Dedifferentiated amniotic fluid mesenchymal stem cell (primary cell): Measurements from ENCODE around the gene PRRT4.

ENCODE experiments used
- DNase-seq: peaks from one replicate; pipeline ENCODE4 v3.0.0-alpha.2; 2016; ENCODE audit errors: extremely low spot score

Gene PRRT4

GRCh38 chr7:128376077-128376476 lies 14.6 kb upstream of the PRRT4 start:
- no peak for DNase-seq

GRCh38 chr7:128374041-128374440 lies 12.6 kb upstream of the PRRT4 start:
- no peak for DNase-seq

- no peak for DNase-seq
Observed at GRCh38 chr7:128373606-128374005, 12.1 kb upstream of the PRRT4 start.

- DNase-seq: no peak
Observed at GRCh38 chr7:128370491-128370890, 9.0 kb upstream of the PRRT4 start.

GRCh38 chr7:128366986-128367385 lies 5.5 kb upstream of the PRRT4 start:
- no peak for DNase-seq

GRCh38 chr7:128366300-128366699 lies 4.8 kb upstream of the PRRT4 start:
- DNase-seq: no peak

GRCh38 chr7:128365432-128365831 lies 3.9 kb upstream of the PRRT4 start:
- no peak for DNase-seq

- DNase-seq: no peak
Observed at GRCh38 chr7:128364166-128364870, 2.8 kb upstream of the PRRT4 start.

GRCh38 chr7:128363261-128363721 lies 1.8 kb upstream of the PRRT4 start:
- no peak for DNase-seq

GRCh38 chr7:128362670-128363069 lies 1.2 kb upstream of the PRRT4 start:
- DNase-seq: no peak

- no peak for DNase-seq
Observed at GRCh38 chr7:128360359-128360678, 1.2 kb downstream of the PRRT4 start.

GRCh38 chr7:128359939-128360338 lies 1.6 kb downstream of the PRRT4 start:
- no peak for DNase-seq

GRCh38 chr7:128359336-128359735 lies 2.2 kb downstream of the PRRT4 start:
- DNase-seq: no peak

- DNase-seq: no peak
Observed at GRCh38 chr7:128358233-128358632, 3.3 kb downstream of the PRRT4 start.

- no peak for DNase-seq
Observed at GRCh38 chr7:128357217-128357613, 4.3 kb downstream of the PRRT4 start.

- no peak for DNase-seq
Observed at GRCh38 chr7:128356546-128357216, 4.8 kb downstream of the PRRT4 start.

GRCh38 chr7:128353610-128354009 lies 7.9 kb downstream of the PRRT4 start:
- no peak for DNase-seq

- DNase-seq: no peak
Observed at GRCh38 chr7:128353189-128353588, 8.3 kb downstream of the PRRT4 start.

- DNase-seq: no peak
Observed at GRCh38 chr7:128352636-128353035, 8.9 kb downstream of the PRRT4 start.

- DNase-seq: no peak
Observed at GRCh38 chr7:128352153-128352537, 9.3 kb downstream of the PRRT4 start.

GRCh38 chr7:128351296-128352152 lies 10.0 kb downstream of the PRRT4 start:
- no peak for DNase-seq

- no peak for DNase-seq
Observed at GRCh38 chr7:128350708-128351295, 10.7 kb downstream of the PRRT4 start.
